Loucy (cell line): Measurements from ENCODE around the gene SMPDL3A.

Experiments used
- H2AFZ ChIP-seq: fragments of 200-600 bp; sonication (generic); 2 replicates; pipeline ENCODE4 v1.6.0; 2016; ENCODE audit warnings: antibody characterized with exemption, mild to moderate bottlenecking, low read length, moderate library complexity
- H3F3A ChIP-seq: fragments of 200-600 bp; 2 replicates; pipeline ENCODE4 v1.6.0; 2016; ENCODE audit warnings: antibody characterized with exemption, low read depth, mild to moderate bottlenecking
- H3K27me3 ChIP-seq: fragments of 200-600 bp; sonication (generic); 2 replicates; pipeline ENCODE4 v1.6.1; 2014; ENCODE audit warnings: low read length, mild to moderate bottlenecking; ENCODE audit not compliant: insufficient read depth, poor library complexity, severe bottlenecking
- H3K36me3 ChIP-seq: fragments of 200-600 bp; sonication (generic); 2 replicates; pipeline ENCODE4 v1.6.1; 2016; ENCODE audit warnings: low read length; ENCODE audit not compliant: insufficient read depth
- H3K4me1 ChIP-seq: fragments of 200-600 bp; sonication (generic); 2 replicates; pipeline ENCODE4 v1.5.1; 2014; ENCODE audit warnings: low read length, mild to moderate bottlenecking; ENCODE audit not compliant: insufficient read depth, poor library complexity, severe bottlenecking
- H3K4me2 ChIP-seq: fragments of 200-600 bp; sonication (generic); 2 replicates; pipeline ENCODE4 v1.6.0; 2014; ENCODE audit warnings: antibody characterized with exemption, low read length, low read depth, mild to moderate bottlenecking; ENCODE audit not compliant: poor library complexity, severe bottlenecking
- H3K4me3 ChIP-seq: fragments of 200-600 bp; sonication (generic); 2 replicates; pipeline ENCODE4 v1.5.1; 2014; ENCODE audit warnings: low read length, mild to moderate bottlenecking, mixed read lengths; ENCODE audit not compliant: poor library complexity, severe bottlenecking
- H3K79me2 ChIP-seq: fragments of 200-600 bp; sonication (generic); 2 replicates; pipeline ENCODE4 v1.6.1; 2014; ENCODE audit warnings: low read length; ENCODE audit not compliant: insufficient read depth
- H3K9ac ChIP-seq: fragments of 200-600 bp; sonication (generic); 2 replicates; pipeline ENCODE4 v1.6.0; 2014; ENCODE audit warnings: mild to moderate bottlenecking, low read depth, low read length, moderate library complexity; ENCODE audit not compliant: poor library complexity, severe bottlenecking
- H3K9me2 ChIP-seq: fragments of 200-600 bp; sonication (generic); replicated peaks from 2 replicates; pipeline ENCODE4 v1.6.1; 2016; ENCODE audit warnings: low read depth, low read length, mixed read lengths
- H3K9me3 ChIP-seq: fragments of 200-600 bp; sonication (generic); 2 replicates; pipeline ENCODE4 v1.6.1; 2014; ENCODE audit warnings: mild to moderate bottlenecking, antibody characterized with exemption, low read length, low read depth; ENCODE audit not compliant: insufficient read depth
- H4K20me1 ChIP-seq: fragments of 200-600 bp; sonication (generic); 2 replicates; pipeline ENCODE4 v1.6.0; 2014; ENCODE audit warnings: antibody characterized with exemption, low read length, mild to moderate bottlenecking; ENCODE audit not compliant: insufficient read depth, poor library complexity, severe bottlenecking
- EZH2phosphoT487 ChIP-seq: fragments of 200-600 bp; IDR thresholded peaks from 2 replicates; pipeline ENCODE4 v1.6.1; 2018; ENCODE audit warnings: antibody characterized with exemption, mild to moderate bottlenecking, moderate library complexity, borderline replicate concordance
- TF ChIP-seq, protein P1 (sequence below): fragments of 200-600 bp; sonication (generic); conservative IDR thresholded peaks from 2 replicates; pipeline ENCODE4 v1.5.1; 2014; ENCODE audit warnings: mild to moderate bottlenecking, antibody characterized with exemption, low read length

SMPDL3A gene

DNA sequence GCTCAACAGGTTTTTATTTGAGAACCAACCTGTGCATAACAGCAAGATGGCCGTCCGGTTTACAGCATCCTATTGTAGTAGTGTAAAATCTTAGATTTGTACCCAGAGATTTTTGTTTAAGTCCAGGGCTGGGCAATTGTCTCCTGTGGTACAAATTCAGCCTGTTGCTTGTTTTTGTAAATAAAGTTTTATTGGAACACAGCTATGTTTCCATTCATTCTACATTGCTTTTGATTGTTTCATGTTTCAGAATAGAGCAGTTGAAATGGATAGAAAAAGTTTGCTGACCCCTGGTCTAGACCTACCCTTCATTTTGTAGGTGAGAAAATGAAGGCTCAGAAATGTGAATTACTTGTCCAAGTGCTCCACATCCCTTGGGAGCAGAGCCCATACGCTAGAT is 8.5 kb downstream of the SMPDL3A start:
- Histone ChIP-seq H3K9me2 (no peaks in the 10 kb centered on the region), H3K79me2 (no peaks in the 10 kb centered on the region), H4K20me1 (no peaks in the 10 kb centered on the region), H3K4me1 (no peaks in the 10 kb centered on the region), H3K4me3 (no peak overlapping the region), H2AFZ (no peak overlapping the region), H3K27me3 (no peaks in the 10 kb centered on the region), H3K9ac (no peak overlapping the region), H3K4me2 (no peak overlapping the region), H3K9me3 (no peaks in the 10 kb centered on the region), H3F3A (no peaks in the 10 kb centered on the region), H3K36me3 (no peaks in the 10 kb centered on the region)
- TF ChIP-seq, protein P1, sequence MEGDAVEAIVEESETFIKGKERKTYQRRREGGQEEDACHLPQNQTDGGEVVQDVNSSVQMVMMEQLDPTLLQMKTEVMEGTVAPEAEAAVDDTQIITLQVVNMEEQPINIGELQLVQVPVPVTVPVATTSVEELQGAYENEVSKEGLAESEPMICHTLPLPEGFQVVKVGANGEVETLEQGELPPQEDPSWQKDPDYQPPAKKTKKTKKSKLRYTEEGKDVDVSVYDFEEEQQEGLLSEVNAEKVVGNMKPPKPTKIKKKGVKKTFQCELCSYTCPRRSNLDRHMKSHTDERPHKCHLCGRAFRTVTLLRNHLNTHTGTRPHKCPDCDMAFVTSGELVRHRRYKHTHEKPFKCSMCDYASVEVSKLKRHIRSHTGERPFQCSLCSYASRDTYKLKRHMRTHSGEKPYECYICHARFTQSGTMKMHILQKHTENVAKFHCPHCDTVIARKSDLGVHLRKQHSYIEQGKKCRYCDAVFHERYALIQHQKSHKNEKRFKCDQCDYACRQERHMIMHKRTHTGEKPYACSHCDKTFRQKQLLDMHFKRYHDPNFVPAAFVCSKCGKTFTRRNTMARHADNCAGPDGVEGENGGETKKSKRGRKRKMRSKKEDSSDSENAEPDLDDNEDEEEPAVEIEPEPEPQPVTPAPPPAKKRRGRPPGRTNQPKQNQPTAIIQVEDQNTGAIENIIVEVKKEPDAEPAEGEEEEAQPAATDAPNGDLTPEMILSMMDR: no peak
- no peak for TF ChIP-seq EZH2phosphoT487

DNA sequence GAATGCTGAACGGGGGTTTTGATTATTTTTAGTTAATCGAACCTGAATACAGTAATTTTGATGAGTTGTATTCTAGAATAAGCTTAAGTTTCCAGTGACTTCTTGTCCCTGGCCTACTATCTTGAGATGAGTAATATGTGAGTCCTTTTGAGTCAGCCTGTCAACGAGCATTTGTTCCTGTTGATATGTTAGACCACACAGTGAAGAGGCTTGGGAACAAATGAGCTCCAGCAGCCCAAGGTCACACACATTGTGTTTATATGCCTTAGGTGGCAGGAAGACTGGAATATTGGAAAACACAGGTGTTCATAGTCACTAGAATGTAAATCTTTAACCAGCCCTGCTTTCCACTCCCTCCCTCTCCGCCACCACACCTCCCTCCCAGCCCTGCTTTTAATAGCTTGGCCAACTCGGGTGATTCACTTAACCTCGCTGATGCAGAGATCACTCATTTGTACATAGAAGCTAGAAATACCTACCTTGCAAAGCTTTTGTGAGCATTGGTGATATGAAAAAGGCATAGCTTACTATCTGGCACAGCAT is 9.1 kb downstream of the SMPDL3A start:
- TF ChIP-seq, protein P1: no peak
- TF ChIP-seq EZH2phosphoT487: no peak
- H3K36me3 ChIP-seq: no peaks in the 10 kb centered on the region
- H4K20me1 ChIP-seq: no peaks in the 10 kb centered on the region
- H3F3A ChIP-seq: no peaks in the 10 kb centered on the region
- no peak overlapping the region for H3K4me3 ChIP-seq
- H3K9me2 ChIP-seq: no peaks in the 10 kb centered on the region
- no peaks in the 10 kb centered on the region for H3K9me3 ChIP-seq
- no peak overlapping the region for H3K9ac ChIP-seq
- H3K79me2 ChIP-seq: no peaks in the 10 kb centered on the region
- H2AFZ ChIP-seq: no peak overlapping the region
- no peaks in the 10 kb centered on the region for H3K27me3 ChIP-seq
- no peak overlapping the region for H3K4me2 ChIP-seq
- H3K4me1 ChIP-seq: no peaks in the 10 kb centered on the region

DNA sequence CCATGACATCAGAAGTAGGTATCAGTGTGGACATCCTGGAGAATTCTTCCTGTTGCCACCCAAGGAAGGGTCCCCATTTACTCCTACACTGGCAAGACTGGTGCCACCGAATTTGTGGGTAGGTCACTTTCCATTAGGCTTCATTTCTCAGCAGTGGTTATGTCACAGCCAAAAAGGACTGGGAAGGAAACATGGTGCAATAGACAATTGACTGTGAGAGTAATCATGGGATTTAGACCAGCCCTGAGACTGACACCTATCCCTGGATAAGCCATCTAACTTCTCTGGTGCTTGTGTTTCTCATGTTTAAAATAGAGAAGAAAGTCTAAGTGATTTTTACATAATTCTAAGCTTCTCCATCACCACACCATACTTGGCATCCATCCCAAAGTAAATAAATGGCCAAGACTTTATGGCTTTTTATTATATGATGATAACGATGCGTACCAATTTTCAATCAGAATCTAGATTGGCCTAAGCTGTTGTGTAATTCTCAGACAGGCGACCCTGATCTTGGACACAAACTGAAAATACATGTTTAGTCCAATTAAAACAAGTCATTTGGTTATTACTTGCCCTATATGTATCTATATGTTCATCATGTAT is 10.2 kb downstream of the SMPDL3A start:
- H3K9me2 ChIP-seq: no peaks in the 10 kb centered on the region
- no peaks in the 10 kb centered on the region for H3K79me2 ChIP-seq
- no peak overlapping the region for H3K4me3 ChIP-seq
- no peaks in the 10 kb centered on the region for H3K27me3 ChIP-seq
- H3K4me1 ChIP-seq: no peaks in the 10 kb centered on the region
- no peaks in the 10 kb centered on the region for H3F3A ChIP-seq
- no peaks in the 10 kb centered on the region for H3K9me3 ChIP-seq
- no peaks in the 10 kb centered on the region for H4K20me1 ChIP-seq
- H3K4me2 ChIP-seq: no peak overlapping the region
- H3K9ac ChIP-seq: no peak overlapping the region
- no peaks in the 10 kb centered on the region for H3K36me3 ChIP-seq
- TF ChIP-seq, protein P1: no peak
- TF ChIP-seq EZH2phosphoT487: no peak
- H2AFZ ChIP-seq: no peak overlapping the region
